ENCODE measurements around the gene TEX54.

TEX54 gene

GRCh38 chr11:62782753-62783152 is 49.9 kb downstream of the TEX54 start:
- DNase-seq, result no peak

Data from DMS79 treated with DMSO at 0.1 percent for 48 hours (cell line).